Activated naive CD4-positive, alpha-beta T cell (primary cell): ENCODE results near the gene COMT.

Source experiments
- DNase-seq, 4 experiments: peaks; one replicate each; lab custom pipeline; 2025; lab: John Stamatoyannopoulos, UW

The COMT gene

GRCh38 chr22:19993926-19994325 is 52.4 kb downstream of the COMT start:
- DNase-seq = no peak

GRCh38 chr22:19994851-19995610 is 53.5 kb downstream of the COMT start:
- DNase-seq = no peak

DNA sequence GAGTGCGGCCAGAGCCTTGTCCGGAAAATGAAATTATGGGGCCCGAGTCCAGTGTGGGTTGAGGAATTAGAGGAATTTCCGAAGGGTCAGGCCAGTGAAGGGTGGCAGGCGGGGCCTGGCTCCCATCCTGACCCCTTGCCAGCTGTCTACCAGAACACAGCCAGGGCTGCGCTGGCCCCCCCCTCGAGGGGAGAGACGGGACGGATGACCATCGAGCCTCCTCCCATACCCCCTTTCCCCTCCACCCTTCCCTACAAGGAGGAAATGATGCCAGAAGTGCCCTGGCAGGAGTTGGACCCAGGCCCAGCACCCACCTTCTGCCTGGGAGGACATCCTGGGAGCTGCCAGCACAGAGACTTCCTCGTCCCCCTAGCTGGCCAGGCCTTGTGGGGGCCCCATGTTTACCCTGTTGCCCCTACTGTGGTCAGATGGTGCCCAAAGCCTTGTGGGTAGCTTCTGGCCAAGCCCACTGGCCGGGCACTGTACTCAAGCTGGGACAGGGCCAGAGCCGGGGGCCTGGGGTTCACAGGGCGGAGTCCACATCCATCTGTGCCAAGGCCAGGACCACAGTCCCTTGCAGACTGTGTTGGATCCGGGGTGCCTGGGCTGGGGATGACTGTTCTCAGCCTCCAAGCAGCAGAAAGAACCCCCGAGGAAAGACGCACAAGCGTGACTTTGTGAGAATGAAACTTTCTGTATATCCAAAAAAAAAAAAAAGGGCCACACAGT is 54.2 kb downstream of the COMT start:
- no peak for DNase-seq

- DNase-seq = no peak
Measured at GRCh38 chr22:19996694-19997384, 55.3 kb downstream of the COMT start.

- no peak for DNase-seq
Measured at GRCh38 chr22:19997561-19998231, 56.1 kb downstream of the COMT start.

GRCh38 chr22:19998232-19998951 is 56.8 kb downstream of the COMT start:
- DNase-seq = no peak

GRCh38 chr22:19998991-19999820 is 57.6 kb downstream of the COMT start:
- no peak for DNase-seq

GRCh38 chr22:20000246-20001081 is 58.9 kb downstream of the COMT start:
- DNase-seq = no peak

DNA sequence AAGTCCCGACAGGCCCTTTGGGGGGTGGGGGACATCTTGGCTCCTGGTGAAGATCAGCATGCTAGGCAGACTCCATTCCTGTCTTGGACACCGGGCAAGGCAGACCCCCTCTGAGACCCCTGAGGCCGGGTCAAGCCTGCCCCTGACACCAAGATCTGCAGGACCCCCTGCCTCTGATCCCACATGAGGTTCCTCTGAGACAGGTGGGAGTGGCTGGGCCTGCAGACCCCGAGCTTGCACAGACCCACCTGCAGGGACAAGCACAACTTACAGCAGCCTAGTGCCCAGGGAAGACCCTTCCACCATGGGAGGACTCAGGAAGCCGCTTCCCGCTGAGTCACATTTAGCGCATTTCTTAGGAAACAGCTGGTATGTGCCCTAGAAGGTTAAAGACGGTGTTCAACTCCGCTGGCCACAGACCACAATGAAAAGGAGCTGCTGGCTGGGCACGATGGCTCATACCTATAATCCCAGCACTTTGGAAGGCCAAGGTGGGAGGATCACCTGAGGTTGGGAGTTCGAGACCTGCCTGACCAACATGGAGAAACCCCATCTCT is 59.6 kb downstream of the COMT start:
- DNase-seq = no peak

DNA sequence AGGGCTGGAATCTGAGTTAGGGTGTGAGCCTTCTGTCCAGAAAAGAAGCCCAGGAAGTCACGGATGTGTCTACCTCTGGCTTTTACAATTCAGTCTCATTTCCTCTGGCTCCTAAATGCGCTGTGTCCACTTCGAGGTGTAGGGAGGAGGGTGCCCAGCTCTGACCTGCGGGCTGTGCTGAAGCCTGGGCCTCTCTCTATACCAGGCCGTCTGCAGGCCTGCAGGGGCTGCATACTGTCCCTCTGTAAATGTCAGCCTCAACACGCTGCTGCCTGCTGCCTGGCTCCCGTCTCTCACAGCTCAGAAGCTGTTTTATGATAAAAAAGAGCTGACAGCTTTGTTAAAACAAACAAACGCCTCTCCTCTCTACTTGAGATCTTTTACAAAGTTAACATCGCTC is 60.6 kb downstream of the COMT start:
- DNase-seq = no peak

GRCh38 chr22:20002636-20003035 is 61.1 kb downstream of the COMT start:
- no peak for DNase-seq

DNA sequence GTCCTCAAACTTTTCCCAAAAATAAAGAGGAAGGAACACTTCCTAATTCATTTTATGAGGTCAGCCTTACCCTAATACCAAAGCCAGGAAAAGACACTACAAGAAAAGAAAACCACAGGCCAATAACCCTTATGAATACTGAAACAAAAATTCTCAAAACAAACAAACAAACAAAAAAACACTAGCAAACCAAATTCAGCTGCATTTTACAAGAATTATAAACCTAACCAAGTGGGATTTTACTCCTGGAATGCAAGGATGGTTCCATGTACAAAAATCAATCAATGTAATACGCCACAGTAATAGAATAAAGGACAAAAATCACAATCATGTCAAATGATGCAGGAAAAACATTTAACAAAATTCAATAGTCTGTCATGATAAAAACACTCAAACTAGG is 61.7 kb downstream of the COMT start:
- DNase-seq = no peak

GRCh38 chr22:20004464-20004863 is 62.9 kb downstream of the COMT start:
- DNase-seq = no peak

DNA sequence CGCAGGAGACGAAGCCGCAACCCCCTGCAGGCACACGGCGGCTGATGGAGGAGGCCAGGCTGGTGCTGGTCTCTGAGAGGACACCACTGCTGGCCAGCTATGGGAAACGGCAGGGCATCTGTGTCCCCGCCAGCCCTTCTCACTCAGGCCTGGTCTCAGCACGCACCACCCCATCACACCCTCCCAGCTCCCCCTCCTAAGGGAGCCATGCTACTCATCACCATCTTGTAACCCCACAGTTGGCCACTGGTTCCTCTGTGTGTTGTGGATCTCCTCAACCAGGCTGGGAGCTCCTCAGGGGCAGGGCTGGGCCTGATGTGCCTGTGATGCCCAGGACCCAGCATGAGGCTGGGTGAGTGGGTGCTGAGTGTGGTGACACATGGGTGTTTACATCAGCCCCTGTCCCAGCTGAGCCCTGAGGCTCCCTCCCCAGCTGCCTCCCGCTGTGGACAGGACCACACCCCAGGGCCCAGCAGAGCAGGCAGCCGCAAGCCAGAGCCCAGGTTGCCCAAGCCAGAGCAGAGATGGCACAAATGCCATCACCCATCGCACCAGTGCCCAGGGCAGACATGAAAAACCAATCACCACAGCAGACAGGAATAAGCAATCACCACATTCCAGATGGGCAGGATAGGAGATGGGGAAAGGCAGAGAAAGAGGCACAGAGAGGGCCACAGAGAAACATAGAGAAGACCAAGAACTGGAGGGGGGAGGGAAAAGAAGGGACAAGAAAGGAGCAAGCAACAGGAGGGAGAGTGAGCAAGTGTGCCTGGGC is 66.8 kb downstream of the COMT start:
- no peak for DNase-seq

DNA sequence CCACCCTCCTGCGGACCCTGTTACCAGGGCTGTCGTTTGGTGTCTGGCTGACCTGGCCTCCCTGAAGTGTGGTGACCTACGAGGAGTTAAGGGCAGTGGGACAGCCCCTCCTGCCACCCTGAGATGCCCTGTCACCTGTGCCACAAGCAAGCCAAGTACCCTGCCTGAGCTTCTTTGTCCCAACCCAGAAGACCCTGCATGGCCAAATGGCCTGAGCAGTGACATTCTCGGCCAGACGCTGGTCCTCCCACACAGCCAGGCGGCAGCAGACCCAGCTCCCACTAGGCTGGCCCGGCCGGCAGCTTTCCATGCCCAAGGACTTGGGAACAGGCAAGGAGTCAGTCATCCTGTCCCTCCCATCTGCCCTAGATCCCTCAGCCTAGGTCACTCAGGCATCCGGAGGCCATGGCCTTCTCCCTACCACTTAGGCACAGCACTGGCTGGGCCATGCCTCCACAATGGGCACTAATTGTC is 67.5 kb downstream of the COMT start:
- no peak for DNase-seq

DNA sequence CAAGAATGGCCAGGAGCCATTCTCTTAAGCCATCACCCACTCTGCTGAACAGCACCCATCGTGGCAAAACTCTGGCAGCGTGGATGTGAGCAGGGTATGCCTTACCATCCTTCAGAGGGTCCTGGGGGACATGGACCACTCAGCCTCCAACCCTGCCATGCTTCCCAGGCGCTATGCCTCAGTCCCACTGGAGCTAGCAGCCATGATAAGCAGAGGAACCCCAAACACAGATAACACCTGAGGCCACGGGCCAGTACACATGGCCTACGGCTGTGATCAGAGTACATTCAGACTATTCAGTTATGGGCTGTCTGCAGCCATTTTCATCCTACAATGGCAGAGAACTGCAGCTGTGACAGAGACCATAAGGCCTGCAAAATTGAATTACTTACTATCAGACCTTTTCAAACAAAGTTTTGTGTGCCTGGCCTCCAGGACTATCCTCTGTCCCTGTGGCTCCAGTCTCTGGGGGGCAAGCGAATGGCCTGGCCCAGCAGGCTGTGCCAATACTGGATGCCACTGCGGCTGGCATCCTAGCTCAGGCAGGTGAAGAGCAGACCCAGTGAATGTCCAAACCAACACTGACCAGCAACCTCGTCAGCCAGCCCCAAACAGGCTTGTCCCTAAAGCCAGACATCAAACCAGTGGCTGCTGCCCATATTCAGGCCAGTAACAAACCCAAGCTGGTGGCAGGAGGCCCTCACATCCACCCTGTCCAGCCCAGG is 68.2 kb downstream of the COMT start:
- DNase-seq = no peak

DNA sequence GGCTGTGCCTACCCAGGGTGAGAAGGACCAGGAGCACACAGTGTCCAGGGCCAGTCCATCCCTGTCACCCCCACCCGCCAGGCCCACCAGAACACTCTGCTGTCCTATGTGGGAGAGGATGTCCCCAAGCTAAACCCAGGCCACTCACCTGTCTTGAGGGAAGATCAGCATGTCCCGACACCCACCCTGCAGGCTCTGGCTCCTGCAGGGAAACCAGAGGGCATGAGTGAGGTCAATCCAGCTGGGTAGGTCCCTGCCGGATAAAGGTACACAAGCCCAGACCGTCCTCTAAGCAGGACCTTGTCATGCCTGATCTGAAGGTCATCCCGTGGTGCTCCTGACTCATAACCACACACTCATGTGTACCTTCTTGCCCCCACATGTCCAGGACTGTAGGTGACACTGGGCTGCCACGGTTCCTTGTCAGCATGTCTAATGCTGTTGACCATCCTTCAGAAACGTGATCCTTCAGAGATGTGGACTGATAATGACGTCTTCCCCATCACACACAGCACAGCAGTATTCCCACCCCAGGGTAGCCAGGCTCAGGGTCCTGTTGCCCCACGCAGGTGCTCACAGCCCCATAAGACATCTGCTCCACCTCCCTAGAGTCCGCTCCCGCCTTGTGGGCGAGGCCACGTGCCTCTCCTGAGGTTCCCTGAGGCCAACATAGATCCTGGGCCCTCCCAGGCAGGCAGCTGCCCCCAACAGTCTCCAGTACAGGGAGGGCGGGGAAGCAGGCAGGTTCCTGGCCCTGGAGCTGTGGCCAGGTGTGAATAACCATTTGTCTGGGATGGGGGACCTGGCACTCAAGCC is 68.9 kb downstream of the COMT start:
- no peak for DNase-seq
